GM21447 (cell line): ENCODE data around the gene PRKAR1B.
"Not testable (repeated sequence)": the region's sequence is repeated elsewhere in the genome, so short reads cannot be mapped to it uniquely, and the experiment has no call there.

Experiments
- ATAC-seq: cut with Tn5 transposase; IDR thresholded peaks from one replicate; pipeline ENCODE4 v1.9.1; 2021; ENCODE audit not compliant: unreplicated experiment

Gene PRKAR1B

DNA sequence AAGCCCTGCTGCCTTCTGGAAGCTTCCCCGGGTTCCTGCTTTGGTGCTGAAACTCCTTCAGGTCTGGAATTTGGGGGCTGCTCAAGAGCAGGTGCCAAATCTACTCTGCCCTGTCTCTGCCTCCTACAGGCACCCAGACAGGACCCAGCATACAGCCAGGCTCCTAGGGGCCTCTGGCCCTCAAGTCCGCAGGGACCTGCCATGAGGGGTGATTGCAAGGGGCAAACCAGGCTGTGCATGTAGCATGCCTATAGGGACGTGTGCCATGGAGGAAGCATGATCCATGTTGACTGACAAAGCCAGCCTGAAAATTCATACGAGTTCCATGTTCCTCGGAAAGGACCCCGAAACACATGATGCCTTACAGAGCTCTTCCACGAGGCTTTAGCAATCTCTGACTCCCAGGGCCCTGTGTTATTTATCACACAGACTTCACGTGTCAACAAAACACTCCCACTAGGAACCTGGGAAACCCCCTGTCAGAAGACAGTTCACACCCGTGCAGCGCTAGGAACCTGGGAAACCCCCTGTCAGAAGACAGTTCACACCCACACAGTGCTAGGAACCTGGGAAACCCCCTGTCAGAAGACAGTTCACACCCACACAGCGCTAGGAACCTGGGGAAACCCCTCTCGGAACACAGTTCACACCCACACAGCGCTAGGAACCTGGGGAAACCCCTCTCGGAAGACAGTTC, 75.9 kb downstream of the PRKAR1B start:
- no peak for ATAC-seq

DNA sequence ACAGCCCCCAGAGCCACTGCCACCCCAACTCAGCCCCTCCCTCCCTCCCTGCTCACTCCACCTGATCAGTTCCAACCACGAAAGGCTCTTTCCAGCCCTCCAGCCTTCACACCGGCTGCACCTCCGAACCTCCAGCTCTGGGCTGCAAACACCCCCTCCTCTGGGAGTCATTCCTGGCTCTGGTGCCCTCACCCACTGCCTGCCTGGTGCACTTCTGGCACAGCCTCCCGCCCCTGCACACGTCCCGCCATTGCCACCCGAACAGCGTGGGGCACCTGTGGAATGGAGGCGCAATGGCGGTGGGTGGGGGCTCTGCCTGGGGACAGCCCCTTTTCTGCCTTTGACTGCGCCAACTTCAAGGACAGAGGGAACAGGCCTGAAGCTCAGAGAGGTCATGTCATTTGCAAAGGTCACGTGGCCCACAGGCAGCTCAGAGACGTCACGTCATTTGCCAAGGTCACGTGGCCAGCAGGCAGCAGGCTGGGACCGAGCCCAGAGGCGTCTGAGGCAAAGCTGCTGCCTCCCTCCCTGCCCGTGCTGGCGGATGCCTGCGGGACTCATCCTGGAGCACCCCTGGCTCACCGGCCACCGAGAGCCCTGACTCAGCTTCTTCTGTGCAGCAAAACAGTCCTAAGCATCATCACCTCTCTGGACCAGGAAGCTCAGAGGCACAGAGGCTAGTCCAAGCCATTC, 76.6 kb downstream of the PRKAR1B start:
- no peak for ATAC-seq

DNA sequence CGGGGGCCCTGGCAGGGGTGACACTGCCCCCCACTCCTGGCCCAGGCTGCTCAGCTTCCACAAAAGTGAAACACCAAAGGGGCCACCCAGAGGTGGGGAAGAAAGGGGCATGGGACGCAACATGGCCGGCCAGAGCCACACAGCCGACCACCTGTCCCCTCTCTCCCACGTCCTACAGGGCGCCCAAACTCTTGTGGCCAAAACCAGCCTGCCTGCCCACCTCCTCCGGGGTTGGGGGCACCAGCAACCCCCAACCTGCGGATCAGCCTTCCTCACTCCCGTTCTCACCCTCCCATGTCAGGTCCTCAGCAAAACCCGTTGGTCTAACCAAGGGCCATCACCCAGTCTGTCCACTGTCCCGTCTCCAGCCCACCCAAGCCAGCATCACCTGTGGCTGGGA, 80.1 kb downstream of the PRKAR1B start:
- ATAC-seq, result no peak

DNA sequence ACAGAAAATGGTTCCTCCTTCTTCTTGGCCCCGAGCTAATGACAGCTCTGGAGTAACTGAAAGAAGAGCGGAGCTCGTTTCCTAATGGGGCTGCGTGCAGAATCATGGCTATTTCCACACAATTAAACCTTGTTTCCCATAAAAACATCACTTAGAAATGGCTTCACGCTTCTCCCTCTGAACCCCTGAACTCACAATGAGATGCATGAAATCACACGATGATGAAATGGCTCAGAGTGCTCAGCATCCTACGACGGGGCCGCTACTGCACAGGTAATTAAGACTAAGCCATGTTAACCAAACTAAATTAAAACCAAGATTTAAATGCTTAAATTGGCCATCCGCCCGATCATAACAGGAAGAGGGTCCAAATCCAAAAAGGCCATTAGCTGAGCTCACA, 80.6 kb downstream of the PRKAR1B start:
- no peak for ATAC-seq

DNA sequence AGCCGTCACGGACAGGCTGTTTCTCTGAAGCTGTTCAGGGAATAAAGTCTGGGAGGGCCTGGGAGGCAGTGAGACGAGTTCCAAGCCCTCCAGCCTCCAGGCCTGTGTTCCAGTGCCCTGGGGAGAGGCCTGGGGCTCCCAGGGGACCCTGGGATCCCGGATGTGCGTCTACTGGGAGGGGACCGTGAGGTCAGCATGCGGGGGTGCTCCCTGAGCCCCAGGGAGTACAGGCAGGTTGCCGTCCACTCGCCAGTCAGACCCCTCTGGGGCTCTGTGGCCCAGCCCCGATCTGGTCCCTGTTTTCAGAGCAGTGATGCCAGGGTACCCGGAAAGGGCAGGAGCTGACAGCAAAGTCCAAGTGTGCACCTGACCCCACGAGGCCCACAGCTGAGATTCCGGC, 81.5 kb downstream of the PRKAR1B start:
- no peak for ATAC-seq

DNA sequence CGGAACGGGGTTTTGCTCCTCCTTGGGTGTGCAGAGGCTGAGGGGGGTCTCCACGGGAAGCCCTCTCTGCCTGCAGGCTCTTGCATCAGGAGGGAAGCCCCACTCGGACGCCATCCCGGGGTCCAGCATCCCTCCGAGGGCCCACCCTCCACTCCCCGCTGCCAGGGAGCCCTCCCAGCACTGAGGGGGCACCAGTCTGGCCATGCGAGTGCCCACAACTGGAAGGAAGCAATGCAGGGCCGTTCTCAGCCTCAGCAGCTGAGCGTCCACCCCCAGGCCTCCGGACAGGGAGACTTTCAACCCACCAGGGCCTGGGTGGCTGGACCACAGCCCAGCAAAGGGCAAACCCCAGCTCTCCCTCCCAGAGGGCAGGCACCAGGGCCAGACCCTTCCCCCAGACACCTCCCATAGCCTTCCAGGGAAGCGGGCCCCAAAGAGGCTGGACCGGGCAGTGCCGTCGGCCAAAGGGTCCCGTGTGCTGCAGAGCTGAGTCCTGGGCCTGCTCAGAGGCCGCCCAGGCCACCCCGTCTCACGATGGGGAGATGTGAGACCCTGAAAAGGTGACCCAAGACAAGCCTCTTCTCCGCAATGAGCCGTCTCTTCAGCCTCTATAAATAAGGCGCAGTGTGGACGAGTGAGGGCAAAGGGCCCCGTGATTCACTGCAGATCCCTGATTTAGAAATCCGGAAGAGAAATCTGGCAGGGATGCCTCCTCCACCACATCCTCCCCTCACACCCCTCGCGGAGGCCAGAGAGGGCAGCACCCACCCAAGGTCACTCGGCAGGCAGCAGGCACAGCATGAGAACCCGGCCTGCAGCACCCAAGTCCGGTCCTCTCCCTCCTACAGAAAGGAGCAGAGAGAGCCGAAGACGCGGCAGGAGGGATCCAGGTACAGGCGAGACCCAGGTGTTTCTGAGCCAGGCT, 82.4 kb downstream of the PRKAR1B start:
- no peak for ATAC-seq

DNA sequence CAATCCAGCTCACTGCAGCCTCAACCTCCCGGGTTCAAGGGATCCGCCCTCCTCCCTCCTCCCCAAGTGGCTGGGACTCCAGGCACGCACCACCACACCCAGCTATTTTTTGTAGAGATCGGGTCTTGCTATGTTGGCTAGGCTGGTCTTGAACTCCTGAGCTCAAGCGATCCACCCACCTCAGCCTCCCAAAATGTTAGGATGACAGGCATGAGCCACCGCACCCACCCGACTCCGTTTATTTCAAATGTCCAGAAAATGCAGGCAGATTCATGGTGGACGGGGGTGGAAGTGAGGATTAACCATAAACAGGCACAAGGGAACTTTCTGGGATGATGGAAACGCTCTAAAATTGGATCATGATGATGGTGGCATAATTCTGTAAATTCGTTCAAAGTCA, 85.1 kb downstream of the PRKAR1B start:
- ATAC-seq, result no peak

DNA sequence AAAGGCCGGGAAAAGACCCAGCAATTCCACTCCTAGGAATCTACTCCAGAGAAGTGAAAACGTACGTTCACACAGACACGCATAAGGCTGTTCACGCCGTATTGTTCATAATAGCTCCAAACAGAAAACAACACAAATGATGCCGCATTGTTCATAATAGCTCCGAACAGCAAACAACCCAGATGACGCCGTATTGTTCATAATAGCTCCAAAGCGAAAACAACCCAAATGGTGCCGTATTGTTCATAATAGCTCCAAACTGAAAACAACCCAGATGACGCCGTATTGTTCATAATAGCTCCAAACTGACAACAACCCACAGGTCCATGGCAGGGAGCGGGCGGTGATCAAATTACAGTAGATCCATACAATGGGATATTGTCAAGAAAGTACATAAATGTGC, 85.8 kb downstream of the PRKAR1B start:
- no peak for ATAC-seq

DNA sequence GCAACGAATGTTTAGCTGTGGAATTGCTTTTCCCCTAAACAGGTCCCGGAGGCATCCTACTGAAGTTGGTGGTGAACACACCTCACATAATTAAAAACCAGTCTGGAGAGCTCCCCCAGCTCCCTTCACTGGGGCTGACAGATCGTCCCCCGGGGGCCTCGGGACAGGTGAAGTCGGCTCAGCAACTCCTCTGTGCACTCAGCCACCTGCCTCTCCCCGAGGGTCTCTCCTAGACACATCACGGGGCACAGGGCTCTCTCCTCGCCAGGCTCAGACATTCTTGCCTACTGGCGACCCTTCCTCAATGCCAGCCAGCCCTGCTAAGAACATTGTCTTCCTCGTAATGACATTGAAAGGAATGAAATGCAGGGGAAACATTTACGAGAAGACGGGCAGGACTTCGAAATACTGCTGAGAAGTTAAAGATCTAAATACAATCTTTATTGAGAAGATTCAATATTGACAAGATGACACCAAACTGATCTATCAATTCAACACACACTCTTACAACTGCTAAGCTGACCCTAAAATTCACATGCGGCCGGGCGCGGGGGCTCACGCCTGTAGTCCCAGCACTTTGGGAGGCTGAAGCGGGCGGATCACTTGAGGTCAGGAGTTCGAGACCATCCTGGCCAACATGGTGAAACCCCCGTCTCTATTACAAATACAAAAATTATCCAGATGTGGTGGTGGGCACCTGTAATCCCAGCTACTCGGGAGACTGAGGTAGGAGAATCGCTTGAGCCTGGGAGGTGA, 88.6 kb downstream of the PRKAR1B start:
- no peak for ATAC-seq

DNA sequence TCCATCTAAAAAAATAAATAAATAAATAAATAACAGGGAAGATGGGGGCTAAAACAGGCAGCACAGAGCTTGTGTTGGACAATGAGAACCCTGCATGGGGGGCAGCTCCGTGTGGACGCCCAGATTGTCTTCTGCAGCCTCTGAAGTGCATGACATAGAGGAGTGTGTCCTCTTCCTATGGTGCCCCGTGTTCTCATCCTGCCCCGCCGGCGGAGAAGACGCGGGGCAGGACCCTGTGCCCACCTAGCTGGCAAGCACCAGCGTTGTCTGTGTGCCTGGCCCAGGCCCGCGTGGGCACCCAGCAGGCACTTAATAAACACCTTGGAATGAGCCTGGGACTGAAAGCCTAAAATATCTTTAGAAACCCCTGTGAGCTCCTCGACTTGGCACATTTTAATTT, 89.3 kb downstream of the PRKAR1B start:
- no peak for ATAC-seq

DNA sequence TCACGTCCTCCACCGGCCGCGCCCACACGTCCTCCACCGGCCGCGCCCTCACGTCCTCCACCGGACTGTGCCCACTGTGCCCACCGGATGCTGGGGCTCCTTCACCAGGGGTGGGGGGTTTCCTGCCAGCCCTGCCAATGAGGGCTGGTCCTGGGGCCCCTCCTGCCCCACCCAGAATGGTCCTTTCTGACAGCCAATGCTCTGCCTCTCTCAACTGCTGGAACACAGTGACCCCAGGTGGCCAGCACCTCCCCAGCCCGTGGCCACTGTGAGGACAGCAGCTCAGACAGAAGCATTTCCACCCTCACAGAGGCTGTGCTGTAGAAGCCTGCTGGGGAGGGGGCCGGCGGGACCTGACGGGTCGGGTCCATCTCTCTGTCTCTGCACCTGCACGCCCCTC, 90.7 kb downstream of the PRKAR1B start:
- ATAC-seq, result no peak

DNA sequence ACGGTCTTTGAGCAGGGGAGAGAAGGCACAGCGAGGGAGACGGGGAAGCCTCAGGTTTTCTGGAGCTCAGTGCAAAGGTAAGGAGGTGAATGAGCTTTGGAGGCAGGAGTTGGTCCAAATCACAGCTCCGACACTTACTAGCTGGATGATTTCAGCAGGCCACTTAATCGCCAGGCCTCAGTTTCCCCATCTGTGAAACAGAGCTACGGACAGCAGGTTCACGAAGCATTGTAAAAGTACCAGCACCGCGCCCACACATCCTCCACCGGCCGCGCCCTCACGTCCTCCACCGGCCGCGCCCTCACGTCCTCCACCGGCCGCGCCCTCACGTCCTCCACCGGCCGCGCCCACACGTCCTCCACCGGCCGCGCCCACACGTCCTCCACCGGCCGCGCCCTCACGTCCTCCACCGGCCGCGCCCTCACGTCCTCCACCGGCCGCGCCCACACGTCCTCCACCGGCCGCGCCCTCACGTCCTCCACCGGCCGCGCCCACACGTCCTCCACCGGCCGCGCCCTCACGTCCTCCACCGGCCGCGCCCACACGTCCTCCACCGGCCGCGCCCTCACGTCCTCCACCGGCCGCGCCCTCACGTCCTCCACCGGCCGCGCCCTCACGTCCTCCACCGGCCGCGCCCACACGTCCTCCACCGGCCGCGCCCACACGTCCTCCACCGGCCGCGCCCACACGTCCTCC, 91.2 kb downstream of the PRKAR1B start:
- ATAC-seq, result not testable (repeated sequence)

DNA sequence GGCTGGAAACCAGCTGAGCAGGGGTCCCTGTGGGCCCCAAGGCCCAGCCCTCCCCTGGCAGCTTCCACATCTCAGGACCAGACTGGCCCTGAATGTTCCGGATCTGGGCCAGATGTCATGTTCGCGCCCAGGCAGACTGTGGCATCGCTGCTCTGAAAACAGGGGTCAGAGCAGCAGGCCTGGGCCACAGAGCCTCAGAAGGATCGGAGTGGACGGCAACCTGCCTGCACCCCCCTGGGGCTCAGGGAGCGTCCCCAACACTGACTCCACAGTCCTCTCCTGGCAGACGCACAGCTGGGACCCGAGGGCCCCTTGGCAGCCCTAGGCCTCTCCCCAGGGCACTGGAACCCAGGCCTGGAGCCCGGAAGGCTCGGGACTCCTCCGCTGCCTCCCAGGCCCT, 91.9 kb downstream of the PRKAR1B start:
- no peak for ATAC-seq

DNA sequence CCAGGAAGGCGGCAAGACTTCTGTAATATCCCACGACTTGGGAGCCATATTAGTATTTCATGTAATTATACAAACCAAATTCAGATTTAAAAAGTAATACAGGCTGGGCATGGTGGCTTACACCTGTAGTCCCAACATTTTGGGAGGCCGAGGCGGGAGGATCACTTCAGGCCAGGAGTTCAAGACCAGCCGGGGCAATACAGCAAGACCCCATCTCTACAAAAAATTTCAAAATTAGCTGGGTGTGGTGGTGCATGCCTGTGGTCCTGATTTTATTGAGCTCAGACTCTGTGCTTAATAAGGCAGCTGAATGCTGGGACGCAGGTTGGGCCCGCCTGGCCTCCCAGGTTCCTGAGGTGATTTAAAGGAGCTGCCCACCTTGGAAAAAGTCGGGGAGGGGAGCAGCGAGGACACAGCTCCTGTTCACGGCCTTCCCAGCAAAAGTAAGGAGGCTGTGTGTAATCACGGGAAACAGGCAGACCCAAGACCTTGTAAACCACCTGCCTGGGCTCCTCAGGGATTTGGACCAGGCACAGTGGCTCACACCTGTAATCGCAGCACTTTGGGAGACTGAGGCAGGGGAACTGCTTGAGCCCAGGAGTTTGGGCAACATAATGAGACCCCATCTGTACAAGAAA, 93.6 kb downstream of the PRKAR1B start:
- ATAC-seq, result no peak

DNA sequence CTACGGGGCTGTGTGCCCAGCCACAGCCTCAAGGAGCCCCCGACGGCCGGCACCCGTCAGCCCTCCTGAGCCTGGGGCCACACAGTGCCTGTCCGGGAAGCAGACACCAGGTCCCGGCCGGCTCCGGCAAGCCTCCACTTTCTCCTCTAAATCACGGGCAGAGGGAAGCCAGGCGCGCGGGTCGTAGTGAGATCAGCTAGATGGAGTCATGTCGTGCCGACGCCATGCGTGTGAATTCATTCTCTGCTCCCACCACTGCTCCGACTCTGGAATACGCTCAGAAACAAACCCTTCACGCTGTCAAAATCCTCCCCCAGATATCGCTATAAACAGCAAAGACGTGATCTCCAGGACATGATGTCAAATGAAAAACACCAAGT, 94.3 kb downstream of the PRKAR1B start:
- ATAC-seq, result no peak

DNA sequence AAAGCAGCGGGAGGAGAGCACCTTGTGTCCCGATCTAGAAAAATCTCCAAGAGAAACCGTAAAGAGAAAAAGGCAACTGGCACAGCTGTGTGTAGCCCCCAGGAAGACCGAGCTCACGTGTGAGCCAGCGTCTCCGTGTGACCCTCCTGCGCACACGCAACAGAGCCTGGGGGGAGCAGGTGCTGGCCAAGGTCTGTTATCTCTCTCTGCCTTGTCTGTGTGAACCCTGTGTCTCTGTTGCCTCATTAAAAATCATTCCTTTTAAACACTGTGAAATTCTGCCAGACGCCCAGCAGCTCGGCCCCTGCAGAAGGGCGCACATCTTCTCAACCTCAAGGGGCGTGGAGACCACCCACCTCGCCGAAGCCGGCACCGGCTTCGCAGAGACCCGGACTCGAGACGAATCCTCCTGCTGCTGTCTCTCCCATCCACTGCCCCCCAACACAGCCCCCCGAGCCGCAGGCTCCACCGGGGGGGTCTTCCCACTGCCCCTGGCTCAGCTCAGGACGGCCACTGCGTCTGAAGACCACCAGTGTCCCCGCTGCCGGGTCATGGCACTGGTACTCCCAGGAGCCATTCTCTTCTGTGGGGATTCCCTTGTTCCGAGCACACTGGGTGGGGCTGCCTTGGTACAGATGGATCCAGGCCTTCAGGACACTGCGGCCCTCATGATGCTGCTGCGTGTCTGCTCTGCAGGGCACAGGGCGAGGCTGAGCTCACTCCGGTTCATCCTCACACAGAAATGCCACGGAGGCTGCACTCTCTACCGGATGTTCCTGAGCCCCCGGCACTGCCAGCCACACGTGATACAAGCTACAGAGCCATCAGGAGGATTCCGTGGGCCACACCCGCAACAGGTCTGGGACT, 94.9 kb downstream of the PRKAR1B start:
- no peak for ATAC-seq

DNA sequence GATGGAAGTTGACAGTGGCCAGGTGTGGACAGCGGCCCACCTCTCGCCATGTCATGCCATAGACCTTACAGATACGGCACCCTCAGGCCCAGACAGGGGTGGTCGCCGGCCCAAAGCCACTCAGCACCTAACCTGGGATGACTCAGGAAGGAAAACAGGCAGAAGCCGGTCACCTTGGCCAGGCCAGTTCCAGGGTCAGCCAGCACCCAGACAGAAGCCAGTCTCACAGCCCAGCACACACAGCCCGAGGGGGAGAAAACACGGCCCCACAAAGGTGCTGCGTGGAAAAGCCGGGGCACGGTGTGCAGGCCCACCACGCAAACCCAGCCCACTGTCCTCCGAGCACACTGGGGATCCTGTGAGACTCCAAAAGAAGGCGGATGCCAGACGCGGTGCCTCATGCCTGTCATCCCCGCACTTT, 95.8 kb downstream of the PRKAR1B start:
- ATAC-seq, result no peak

DNA sequence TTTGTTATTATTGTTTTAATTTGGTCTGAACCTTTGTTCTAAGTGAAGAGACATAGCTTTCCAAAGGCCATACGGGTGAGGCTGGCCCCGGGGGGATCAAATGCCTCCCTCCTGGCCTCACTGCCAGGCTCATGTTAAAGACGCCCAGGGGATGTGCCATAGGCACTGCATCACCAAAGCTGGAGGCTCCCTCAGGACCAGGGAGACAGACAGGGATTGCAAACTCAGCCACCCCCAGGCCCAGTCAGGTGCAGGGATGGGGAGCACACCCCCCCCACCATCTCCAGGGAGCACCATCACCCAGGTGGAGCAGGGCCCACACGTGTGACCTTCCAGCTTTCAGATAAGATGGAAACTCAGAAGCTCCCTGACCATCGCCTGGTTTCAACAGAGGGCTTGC, 96.5 kb downstream of the PRKAR1B start:
- ATAC-seq, result no peak

DNA sequence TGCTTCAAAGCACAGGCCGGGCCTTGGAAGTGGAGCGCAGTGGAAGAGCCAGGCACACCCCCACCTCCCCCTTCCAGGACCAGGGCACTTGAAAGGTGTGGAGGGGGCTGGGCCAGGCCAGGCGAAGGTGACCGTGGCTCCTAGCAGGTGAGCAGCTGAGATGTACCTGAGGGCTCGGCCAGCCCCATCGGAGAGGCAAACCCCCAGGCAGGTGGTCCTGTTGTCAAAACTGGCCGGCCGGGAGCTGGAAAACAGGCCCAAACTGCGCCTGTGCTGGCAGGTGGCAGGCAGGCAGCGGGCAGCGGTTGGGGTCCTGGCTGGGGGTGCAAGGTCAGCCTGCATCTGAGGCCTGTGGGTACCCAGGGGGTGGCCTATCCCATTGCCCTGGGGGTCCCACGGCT, 97.0 kb downstream of the PRKAR1B start:
- no peak for ATAC-seq
